HG02610 (cell line): Measurements from ENCODE around the gene RAD9B.
"Not testable (repeated sequence)": the region's sequence is repeated elsewhere in the genome, so short reads cannot be mapped to it uniquely, and the experiment has no call there.

Source experiments
- ATAC-seq: cut with Tn5 transposase; IDR thresholded peaks from one replicate; pipeline ENCODE4 v1.9.1; 2021; ENCODE audit warnings: mild to moderate bottlenecking, moderate library complexity; ENCODE audit not compliant: unreplicated experiment

The RAD9B gene

GRCh38 chr12:110501752-110502738 is at the start of gene RAD9B, which contains the start of gene VPS29:
TSS of gene RAD9B (plus strand) at chr12:110502331. CDS start at chr12:110502338, 7 bp downstream.
TSS of gene VPS29 (minus strand) at chr12:110502111. CDS start at chr12:110502051, 60 bp downstream.
- ATAC-seq = peak; percentile 91

- no peak for ATAC-seq
These were observed 48.4 kb upstream of the RAD9B start for GRCh38 chr12:110453569-110454296.

GRCh38 chr12:110458756-110459155 is 43.4 kb upstream of the RAD9B start:
- no peak for ATAC-seq

GRCh38 chr12:110461189-110461588 is 40.9 kb upstream of the RAD9B start:
- not testable (repeated sequence) for ATAC-seq

- ATAC-seq = no peak
These were observed 37.1 kb upstream of the RAD9B start for GRCh38 chr12:110465024-110465423.

GRCh38 chr12:110465765-110466164 is 36.4 kb upstream of the RAD9B start:
- ATAC-seq = not testable (repeated sequence)

GRCh38 chr12:110466791-110467190 is 35.3 kb upstream of the RAD9B start:
- ATAC-seq = no peak

GRCh38 chr12:110467847-110468213 is 34.3 kb upstream of the RAD9B start:
- no peak for ATAC-seq

GRCh38 chr12:110468214-110469048 is 33.7 kb upstream of the RAD9B start, which contains the start of the genes FAM216A and GPN3:
TSS of gene FAM216A (plus strand) at chr12:110468845. CDS start at chr12:110468876, 31 bp downstream.
TSS of gene GPN3 (minus strand) at chr12:110468257. CDS start at chr12:110468203, 54 bp downstream.
- ATAC-seq = peak; percentile 69

GRCh38 chr12:110475426-110475825 is 26.7 kb upstream of the RAD9B start:
- no peak for ATAC-seq

- no peak for ATAC-seq
These were observed 3.0 kb upstream of the RAD9B start for GRCh38 chr12:110498984-110499706.

GRCh38 chr12:110501399-110501751 is 756 bp upstream of the RAD9B start:
- peak; percentile 10 for ATAC-seq

GRCh38 chr12:110503432-110503831 is 1.3 kb downstream of the RAD9B start:
- ATAC-seq = no peak

- ATAC-seq = no peak
These were observed 3.2 kb downstream of the RAD9B start for GRCh38 chr12:110505332-110505731.

GRCh38 chr12:110508071-110508586 is 6.0 kb downstream of the RAD9B start:
- no peak for ATAC-seq

- no peak for ATAC-seq
These were observed 11.7 kb downstream of the RAD9B start for GRCh38 chr12:110513842-110514241.

- ATAC-seq = no peak
These were observed 12.2 kb downstream of the RAD9B start for GRCh38 chr12:110514363-110514762.

GRCh38 chr12:110516995-110517394 is 14.9 kb downstream of the RAD9B start:
- no peak for ATAC-seq

- ATAC-seq = not testable (repeated sequence)
These were observed 15.9 kb downstream of the RAD9B start for GRCh38 chr12:110518014-110518413.
